Tibial artery (tissue), 4 donors: ENCODE data around the gene SCN3A.

Experiments used
- DNase-seq, 2 donors: peaks; one replicate each; pipeline ENCODE4 v3.0.0-alpha.2; 2019
- H3K27ac ChIP-seq, 2 donors: fragments of 200-600 bp; sonication (generic) in 1 of 2; 1 replicate in 1 of 2; 2 replicates in 1 of 2; pipeline ENCODE4 v1.5.1; 2018 to 2019; ENCODE audit warnings: mild to moderate bottlenecking in 1 of 2
- H3K27me3 ChIP-seq, 2 donors: fragments of 200-600 bp; sonication (generic) in 1 of 2; one replicate each; pipeline versions ENCODE4 v1.5.1 to v1.6.0; 2016 to 2019
- H3K36me3 ChIP-seq, 3 donors: fragments of 200-600 bp; sonication (generic) in 2 of 3; one replicate each; pipeline ENCODE4 v1.5.1; 2016 to 2019; ENCODE audit warnings: mild to moderate bottlenecking in 2 of 3
- H3K4me1 ChIP-seq, 4 donors: fragments of 200-600 bp; sonication (generic) in 2 of 4; 1 replicate in 3 of 4; 2 replicates in 1 of 4; pipeline ENCODE4 v1.5.1; 2016 to 2019
- H3K4me3 ChIP-seq, 2 donors: fragments of 200-600 bp; sonication (generic) in 1 of 2; 1 replicate in 1 of 2; 2 replicates in 1 of 2; pipeline ENCODE4 v1.5.1; 2018 to 2019; ENCODE audit warnings: mild to moderate bottlenecking in 2 of 2
- H3K9me3 ChIP-seq, 3 donors: fragments of 200-600 bp; sonication (generic) in 1 of 3; one replicate each; pipeline ENCODE4 v1.5.1; 2016 to 2019
- intact Hi-C: fragments of 100-400 bp; cut with DNase I; formaldehyde crosslinking; loops from one replicate; pipeline ENCODE4 v1.15.0; 2023; ENCODE audit warnings: low total_unique reads
- TF ChIP-seq, protein P1 (sequence below), 2 experiments: fragments of 200-600 bp in 1 of 2; fragments of 450-650 bp in 1 of 2; IDR thresholded peaks; one replicate each; pipeline ENCODE4 v1.5.1; 2017 to 2019; ENCODE audit warnings: antibody characterized with exemption in 2 of 2, mild to moderate bottlenecking in 1 of 2, moderate library complexity in 1 of 2

SCN3A gene

DNA sequence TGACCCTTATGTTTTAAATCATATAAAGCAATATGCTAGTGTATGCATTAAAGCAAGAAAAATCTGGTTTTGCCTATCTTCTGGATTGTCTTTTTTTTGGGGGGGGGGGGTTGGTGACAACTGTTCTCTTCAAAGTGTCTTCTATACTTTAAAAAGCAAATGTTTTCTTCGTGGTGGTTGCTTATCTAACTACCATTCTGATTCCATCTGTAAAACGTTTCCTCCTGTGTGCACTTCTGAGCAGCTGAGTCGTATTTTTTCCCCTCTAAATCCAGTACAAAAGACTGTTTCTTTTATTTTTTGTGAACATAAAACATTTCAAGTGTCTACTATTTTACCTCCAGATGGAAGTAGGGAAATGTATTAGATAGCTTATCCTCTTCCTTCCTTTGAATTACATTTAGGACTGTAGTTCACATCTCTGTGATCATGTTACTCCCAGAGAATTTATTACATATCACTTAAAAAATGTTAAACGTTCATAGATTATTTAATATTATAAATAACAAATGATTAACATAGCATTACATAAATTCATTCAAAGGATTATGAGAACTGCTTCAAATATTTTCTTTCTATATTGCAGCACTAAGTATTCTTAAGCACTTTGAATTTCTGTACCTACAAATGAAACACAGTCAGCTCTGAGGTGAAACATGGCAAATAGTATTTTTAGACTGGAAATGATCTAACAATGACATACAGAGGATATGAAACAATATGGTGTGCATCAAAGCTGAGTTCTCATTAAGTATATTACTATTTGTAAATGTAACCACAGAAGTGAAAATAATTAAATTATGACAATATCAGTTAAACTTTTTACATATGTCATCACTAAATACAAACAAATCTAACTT, 56.4 kb downstream of the SCN3A start:
- H3K36me3 ChIP-seq = no peaks in the 10 kb centered on the region
- TF ChIP-seq, protein P1, sequence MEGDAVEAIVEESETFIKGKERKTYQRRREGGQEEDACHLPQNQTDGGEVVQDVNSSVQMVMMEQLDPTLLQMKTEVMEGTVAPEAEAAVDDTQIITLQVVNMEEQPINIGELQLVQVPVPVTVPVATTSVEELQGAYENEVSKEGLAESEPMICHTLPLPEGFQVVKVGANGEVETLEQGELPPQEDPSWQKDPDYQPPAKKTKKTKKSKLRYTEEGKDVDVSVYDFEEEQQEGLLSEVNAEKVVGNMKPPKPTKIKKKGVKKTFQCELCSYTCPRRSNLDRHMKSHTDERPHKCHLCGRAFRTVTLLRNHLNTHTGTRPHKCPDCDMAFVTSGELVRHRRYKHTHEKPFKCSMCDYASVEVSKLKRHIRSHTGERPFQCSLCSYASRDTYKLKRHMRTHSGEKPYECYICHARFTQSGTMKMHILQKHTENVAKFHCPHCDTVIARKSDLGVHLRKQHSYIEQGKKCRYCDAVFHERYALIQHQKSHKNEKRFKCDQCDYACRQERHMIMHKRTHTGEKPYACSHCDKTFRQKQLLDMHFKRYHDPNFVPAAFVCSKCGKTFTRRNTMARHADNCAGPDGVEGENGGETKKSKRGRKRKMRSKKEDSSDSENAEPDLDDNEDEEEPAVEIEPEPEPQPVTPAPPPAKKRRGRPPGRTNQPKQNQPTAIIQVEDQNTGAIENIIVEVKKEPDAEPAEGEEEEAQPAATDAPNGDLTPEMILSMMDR (IDR thresholded peaks at IDR 0.05) = no peak
- no peaks in the 10 kb centered on the region for H3K4me1 ChIP-seq
- no peaks in the 10 kb centered on the region for H3K27me3 ChIP-seq
- intact Hi-C loops = no loop called here
- no peaks in the 10 kb centered on the region for H3K9me3 ChIP-seq
- no peak for DNase-seq
- H3K27ac ChIP-seq = no peak overlapping the region
- H3K4me3 ChIP-seq = no peak overlapping the region

DNA sequence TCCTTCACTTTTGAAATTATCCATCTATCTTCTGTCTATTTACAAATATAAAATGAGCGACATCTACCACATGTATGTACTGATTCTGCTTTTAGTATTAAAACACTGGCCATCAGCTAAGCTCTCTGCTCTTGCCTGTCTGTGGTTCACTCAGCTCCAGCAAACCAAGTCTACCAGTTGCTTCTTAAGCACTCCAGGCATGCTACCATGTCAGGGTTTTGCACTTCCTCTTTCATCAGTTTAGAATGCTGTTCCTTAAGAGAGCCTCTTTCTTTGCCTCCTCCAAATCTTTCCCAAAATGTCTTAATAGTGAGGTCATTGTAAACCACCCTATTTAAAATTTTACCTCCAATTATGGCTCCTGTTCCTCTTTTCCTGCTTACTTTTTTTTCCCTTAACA, 59.5 kb downstream of the SCN3A start:
- intact Hi-C loops = no loop called here
- TF ChIP-seq, protein P1 (IDR thresholded peaks at IDR 0.05) = no peak
- Histone ChIP-seq H3K27ac (no peak overlapping the region), H3K9me3 (no peaks in the 10 kb centered on the region), H3K4me1 (no peaks in the 10 kb centered on the region), H3K36me3 (no peaks in the 10 kb centered on the region), H3K4me3 (no peak overlapping the region), H3K27me3 (no peaks in the 10 kb centered on the region)
- no peak for DNase-seq

DNA sequence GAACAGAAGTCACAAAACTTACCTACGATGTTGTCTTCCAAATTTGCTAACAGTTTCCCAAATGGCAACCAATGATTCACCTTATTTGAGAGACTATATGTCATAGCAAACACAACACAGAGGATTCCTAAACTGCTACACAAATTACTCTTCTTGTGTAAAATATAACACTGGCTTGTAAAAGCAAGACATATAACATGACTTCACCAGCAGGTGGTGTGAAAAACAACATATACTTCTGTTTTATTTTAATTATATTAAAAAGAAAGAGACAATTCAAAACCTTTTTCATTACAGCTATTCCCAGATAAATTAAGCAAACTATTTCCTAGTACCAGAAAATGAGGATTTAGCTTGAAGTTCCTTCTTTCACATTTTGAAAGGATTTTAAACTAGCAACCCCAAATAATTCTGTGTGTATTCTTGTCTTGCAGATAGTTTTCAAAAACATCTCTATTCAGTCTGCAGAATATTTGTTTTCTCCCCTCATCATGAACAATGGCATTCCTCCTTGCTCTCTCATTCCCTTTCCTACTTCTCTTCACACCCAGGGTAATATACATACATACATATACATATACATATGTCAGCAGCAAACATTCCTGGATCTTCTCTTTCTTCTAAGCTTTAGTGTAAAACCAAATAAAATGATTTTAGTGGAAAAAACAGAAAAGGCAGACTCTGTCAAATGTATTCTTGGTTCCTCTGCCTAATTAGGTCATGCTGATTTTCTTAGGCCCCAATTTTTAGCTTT, 62.1 kb downstream of the SCN3A start:
- Histone ChIP-seq H3K27ac (no peak overlapping the region), H3K27me3 (no peaks in the 10 kb centered on the region), H3K4me3 (no peak overlapping the region), H3K36me3 (no peaks in the 10 kb centered on the region), H3K9me3 (no peaks in the 10 kb centered on the region), H3K4me1 (no peaks in the 10 kb centered on the region)
- no peak for DNase-seq
- intact Hi-C loops = no loop called here
- TF ChIP-seq, protein P1 (IDR thresholded peaks at IDR 0.05) = no peak

DNA sequence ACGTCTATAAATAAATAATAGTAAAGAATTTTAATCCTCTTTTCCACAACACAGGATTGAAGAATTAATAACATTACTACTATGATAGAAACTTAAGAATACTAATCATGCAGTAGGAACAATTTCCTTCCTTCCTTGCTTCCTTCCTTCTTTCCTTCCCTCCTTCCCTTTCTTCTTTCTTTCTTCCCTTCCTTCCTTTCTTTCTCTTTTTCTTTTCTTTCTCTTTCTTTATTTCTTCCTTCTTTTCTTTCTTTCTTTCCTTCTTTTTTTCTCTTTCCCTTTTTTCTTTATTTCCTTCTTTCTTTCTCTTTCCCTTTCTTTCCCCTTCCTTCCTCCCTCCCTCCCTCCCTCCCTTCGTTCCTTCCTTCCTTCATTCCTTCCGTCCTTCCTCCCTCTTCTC, 77.6 kb downstream of the SCN3A start:
- TF ChIP-seq, protein P1 (IDR thresholded peaks at IDR 0.05) = no peak
- Histone ChIP-seq H3K27me3 (no peaks in the 10 kb centered on the region), H3K4me3 (no peak overlapping the region), H3K27ac (no peak overlapping the region), H3K9me3 (no peaks in the 10 kb centered on the region), H3K36me3 (no peaks in the 10 kb centered on the region), H3K4me1 (no peaks in the 10 kb centered on the region)
- intact Hi-C loops = no loop called here
- DNase-seq = no peak

DNA sequence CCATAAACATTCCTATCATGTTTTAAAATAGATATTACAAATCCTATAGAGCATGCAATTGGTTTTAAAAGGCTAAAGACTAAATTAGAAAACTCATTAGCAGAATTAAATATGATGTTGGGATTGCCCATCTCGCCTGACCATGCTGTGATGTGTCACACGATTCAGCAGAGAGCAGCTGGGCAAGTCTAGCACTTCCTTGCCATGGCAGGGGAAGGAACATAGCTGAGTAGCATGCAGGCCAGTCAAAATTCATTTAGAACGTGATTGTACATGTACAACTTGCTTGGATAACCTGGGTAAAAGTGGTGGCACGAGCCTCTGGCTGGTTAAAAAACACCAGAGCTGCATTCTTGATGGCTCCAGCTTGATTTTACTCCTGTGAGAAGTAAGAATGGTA, 81.3 kb downstream of the SCN3A start:
- intact Hi-C loops = no loop called here
- no peak for DNase-seq
- H3K4me3 ChIP-seq = no peak overlapping the region
- H3K9me3 ChIP-seq = no peaks in the 10 kb centered on the region
- H3K36me3 ChIP-seq = no peaks in the 10 kb centered on the region
- no peak overlapping the region for H3K27ac ChIP-seq
- H3K4me1 ChIP-seq = no peaks in the 10 kb centered on the region
- H3K27me3 ChIP-seq = no peaks in the 10 kb centered on the region
- TF ChIP-seq, protein P1 (IDR thresholded peaks at IDR 0.05) = no peak
